ENCODE measurements around the gene DPM2. TPM values are rescaled to one million over a fixed set of nuclear protein-coding genes. Genes with fewer than 3 reads are reported as not detected.

DPM2 gene
- total RNA-seq, 1 experiment from 2014 or later, result 35.4 TPM

DNA sequence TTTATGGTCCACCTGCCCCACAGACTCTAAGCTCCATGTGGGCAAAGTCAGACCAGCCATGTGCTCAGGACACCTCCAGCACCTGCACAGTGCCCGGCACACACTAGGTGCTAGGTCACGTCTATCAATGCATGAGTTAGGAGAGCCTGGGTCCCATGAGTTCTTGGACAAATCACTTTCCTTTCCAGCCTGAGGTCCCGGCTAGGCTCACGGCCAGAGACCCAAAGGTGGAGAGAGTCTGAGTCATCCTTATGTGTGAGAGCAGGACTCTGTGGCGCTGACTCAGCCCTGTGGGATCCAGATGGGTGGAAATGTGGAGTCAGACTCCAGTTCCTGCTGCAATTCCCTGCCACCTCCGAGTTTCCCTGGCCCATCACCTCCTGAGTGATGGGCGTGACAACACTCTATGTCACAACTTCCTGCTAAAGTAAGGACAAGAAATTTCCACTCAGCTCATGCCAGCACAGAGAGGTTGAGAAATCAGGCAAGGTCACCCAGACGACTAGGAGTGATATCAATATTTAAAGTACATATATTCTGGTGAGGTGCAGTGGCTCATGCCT, 18.3 kb downstream of the DPM2 start:
- DNase-seq (ENCODE audit: low spot score), result peak; percentile 99

DNA sequence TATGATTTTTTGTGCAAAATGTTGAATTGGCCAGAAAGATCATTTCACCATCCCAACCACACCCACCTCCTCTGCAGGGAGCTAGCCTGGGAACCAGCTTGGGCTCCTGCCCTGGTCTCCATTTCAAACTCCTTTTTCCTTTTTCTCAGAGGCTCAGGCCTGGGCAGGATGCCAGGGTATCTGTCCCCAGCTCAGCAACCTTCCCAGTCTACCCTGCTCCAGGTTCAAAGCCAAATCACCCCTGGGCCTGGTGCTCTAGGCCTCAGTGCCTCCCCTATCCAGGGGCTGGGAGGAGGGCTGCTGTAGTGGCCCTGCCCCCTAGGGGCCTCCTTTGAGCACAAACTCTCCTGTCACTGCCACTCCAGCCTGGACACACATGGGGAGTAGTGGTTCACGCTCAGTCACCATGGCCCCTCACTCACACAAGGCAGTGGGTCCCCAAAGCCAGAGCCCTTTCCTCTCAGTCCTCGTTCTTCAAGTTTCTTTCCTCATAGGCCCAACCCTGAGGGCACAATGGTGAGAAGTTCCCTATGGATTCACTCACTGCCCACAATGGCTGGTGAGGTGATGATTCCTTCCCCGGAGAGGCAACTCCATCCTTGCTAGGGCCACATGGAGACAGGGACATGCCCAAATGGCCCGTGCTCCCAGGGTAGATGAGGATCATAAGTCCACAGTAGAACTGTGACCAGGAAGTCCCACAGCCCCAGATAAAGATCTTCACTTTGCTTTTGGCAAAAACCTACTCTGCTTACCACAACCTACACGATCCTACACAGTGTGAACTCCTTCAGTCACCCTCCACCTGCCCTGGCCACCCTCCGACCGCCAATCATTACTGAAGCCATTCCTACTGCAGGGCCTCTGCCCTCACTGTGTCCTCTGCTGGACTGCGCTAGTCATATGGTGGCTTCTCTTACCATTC, 19.2 kb downstream of the DPM2 start:
- peak; percentile 48 for DNase-seq (ENCODE audit: low spot score)

DNA sequence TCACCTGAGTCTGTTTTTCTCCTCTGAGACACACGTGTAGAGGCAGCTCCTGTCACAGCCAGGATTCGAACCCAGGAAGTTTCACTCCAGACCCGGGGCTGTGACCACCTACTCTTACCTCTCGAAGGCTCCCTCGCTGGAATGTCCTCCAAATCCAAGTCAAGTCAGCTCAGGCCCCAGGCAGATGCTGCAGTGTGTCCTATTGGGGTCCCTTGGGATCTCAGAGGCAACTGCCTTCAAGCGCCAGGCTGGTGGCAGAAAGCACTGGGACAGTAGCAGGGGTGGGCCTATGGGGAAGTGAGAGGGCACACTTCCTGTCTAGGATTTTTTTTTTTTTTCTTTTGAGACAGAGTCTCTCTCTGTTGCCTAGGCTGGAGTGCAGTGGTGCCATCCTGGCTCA, 20.1 kb downstream of the DPM2 start:
- no peak for DNase-seq (ENCODE audit: low spot score)

- DNase-seq (ENCODE audit: low spot score), result peak; percentile 76
Observed at GRCh38 chr9:127916720-127917581, 20.7 kb downstream of the DPM2 start, which contains the start of gene ST6GALNAC4. Gene ST6GALNAC4 (minus strand): TSS chr9:127917041. CDS start chr9:127916419, 622 bp downstream.

- no peak for DNase-seq (ENCODE audit: low spot score)
Observed at GRCh38 chr9:127915801-127916719, 21.6 kb downstream of the DPM2 start.

- DNase-seq (ENCODE audit: low spot score), result no peak
Observed at GRCh38 chr9:127915325-127915752, 22.3 kb downstream of the DPM2 start.

DNA sequence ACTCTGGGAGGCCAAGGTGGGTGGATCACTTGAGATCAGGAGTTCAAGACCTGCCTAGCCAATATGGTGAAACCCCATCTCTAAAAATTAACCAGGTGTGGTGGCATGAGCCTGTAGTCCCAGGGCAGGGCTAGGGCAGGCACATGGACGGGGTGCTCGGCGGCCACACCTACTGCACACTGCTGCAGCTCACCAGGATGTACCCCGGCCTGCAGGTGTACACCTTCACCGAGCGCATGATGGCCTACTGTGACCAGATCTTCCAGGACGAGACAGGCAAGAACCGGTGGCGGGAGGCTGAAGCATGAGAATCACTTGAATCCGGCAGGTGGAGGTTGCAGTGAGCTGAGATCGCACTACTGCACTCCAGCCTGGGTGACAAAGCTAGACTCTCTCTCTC, 24.0 kb downstream of the DPM2 start:
- no peak for DNase-seq (ENCODE audit: low spot score)

DNA sequence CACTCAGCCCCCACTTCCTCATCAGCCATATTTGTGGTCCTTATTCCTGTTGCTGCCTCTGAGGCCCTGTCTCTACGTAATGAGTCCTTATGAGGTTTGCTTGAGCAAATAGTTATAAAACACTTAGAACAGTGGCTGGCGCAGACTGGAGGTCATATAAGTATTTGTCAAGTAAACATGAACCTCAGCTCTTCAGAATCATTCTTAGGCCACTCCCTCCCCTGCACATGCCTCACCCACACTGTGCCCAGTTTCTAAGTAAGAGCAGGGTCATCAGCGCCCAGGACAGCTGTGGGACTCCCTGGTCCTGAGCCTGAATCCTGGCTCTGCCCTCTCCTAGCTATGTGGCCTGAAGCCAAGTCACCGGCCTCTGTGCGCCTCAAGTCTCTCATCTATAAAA, 24.8 kb downstream of the DPM2 start:
- DNase-seq (ENCODE audit: low spot score), result no peak

- no peak for DNase-seq (ENCODE audit: low spot score)
Observed at GRCh38 chr9:127912296-127912695, 25.4 kb downstream of the DPM2 start.

DNA sequence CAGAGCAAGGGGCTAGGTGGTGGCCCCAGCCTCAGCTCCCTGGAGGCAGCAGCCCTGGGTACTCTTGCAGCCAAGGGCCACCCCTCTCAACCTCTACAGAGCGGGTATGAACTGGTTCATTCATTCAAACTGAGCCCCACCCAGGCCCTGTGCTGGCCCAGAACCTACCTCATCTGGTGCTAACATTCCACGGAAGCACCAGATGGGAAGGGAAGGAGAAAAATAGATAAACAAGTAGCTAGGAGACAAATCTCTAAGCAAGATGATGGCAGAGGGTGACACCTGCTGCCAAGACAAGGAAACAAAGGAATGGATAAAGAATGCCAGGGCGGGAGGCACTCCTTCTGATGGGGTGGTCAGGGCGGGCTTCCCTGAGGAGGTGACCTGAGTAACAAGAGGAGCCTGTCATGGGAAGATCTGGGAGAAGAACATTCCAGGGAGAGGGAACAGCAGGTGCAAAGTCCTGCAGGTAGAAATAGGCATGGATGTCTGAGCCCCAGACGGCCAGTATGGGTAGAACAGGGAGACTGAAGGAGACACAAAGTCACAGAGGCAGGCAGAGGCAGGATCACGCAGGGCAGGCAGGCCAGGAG, 26.9 kb downstream of the DPM2 start:
- DNase-seq (ENCODE audit: low spot score), result no peak

DNA sequence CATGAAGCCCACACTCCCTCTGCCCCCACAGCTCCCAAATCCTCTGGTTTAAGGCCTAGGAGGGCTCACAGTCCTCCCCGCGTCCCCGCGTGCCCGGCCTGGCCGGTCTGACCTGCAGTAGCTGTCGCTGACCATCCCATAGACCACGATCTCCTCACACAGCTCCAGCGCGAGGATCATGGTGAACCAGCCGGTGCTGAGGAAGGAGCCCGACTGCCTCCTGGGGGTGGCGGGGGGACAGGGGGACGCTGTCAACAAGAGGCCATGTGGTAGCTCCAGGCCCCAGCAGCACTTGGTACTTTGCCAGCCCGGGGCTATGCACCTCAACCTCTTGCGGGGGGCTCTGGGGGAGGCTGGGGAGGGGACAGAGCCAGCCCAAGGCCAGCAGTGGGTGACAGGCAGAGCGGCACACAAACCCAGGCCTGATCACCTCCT, 27.8 kb downstream of the DPM2 start:
- no peak for DNase-seq (ENCODE audit: low spot score)

- no peak for DNase-seq (ENCODE audit: low spot score)
Observed at GRCh38 chr9:127908660-127908926, 29.1 kb downstream of the DPM2 start.

- DNase-seq (ENCODE audit: low spot score), result no peak
Observed at GRCh38 chr9:127907867-127908659, 29.6 kb downstream of the DPM2 start.

- no peak for DNase-seq (ENCODE audit: low spot score)
Observed at GRCh38 chr9:127905788-127906191, 31.9 kb downstream of the DPM2 start.

DNA sequence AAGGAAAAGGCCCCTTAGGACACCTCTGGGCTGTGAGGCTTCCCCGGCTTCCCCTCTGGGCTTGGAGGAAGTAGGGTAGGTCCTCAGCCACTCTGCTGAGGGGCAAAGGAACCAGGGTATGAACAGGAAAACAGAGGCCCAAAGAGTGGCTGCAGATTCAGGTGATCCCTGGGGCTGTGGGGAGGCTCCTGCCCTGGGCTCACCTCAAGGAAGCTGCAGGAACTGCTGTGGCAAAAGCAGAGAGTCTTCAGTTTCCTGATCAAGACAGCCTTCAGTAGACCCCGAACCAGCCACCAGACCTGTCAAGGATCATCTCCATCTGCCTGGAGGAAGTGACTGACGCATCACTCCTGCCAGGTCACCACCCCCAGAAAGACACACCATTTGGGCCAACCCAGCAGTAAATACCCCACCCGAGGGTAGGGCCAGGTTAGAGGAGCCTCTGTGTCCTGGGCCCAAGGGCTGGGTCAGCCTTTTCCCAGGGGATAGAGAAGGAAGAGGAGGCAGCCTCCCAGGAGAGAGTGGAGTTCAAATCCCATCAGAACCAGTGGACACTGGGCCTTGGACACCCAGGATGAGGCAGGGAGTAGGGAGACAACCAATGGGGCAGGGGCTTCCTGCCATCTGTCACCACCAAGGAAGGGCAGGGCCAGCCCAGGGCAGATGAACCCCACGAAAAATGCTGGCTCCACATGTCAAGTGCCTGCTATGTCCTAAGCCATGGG, 32.5 kb downstream of the DPM2 start:
- DNase-seq (ENCODE audit: low spot score), result no peak

DNA sequence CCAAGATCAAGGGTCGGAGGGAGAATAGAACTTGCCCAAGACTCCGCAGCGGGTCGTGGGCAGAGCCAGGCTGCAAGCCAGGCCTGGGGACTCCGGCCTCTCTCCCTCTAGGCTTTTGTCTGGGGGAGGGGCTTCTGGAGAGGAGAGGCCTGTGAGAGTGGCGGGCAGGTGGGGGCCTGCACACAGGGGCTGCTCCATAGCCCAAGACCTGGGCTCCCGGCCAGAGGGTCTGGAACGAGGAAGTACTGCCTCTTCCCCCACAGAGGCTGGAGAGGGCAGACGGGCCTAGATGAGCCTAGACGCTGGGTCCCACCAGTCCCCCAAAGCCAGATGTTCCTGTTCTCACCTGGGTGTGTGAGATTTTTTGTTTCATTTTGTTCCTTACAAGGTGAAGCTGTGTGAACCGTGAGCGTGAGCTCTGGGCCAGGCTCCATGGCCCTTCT, 33.1 kb downstream of the DPM2 start:
- no peak for DNase-seq (ENCODE audit: low spot score)

DNA sequence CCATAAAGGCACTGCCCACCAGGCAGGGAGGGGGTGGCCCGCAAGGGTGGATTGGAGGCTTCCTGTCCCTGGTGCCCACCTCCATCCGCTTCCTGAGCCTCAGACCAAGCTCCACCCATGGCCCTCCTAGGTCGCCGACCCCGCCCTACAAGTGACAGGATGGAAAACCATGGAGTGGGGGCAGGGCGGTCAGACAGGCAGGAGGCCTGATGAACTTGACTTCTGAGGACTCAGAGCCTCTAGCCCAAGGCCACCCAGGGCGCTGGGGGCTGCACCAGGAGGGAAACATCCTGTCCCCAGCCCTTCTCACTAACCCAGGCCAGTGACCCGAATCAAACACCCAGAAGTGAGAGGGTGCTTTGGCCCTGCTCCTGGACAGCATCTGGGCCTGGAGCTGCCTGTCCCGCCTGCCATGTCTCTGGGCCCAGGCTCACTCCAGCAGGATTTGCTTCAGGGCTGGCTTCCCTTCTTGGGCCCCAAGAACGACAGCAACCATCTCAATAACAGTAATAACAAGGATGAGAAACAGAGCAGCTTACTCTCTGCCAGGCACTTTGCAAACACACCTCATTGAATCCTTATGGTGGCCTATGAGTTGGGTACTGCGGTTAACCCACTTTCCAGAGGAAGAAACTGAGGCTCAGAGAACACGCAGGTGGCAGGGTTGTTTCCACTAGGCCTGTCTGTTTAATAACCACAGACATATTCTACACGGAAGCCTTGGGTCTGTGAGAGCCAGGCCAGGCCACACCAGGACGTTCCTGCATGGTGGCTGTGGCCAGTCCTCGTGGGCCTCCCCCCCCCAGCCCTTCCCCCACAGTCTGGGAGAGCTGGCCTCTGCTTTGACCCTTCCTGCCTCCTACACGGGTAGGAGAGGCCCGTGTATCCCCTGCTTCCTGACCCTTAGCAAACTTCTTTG, 33.8 kb downstream of the DPM2 start:
- DNase-seq (ENCODE audit: low spot score), result no peak

All from H4 (cell line).